ENCODE measurements around the gene SPPL2B. TPM values are rescaled to one million over a fixed set of nuclear protein-coding genes. Genes with fewer than 3 reads are reported as not detected.

Gene SPPL2B
- total RNA-seq, 2 experiments from 2014 or later: 106 to 111 TPM

DNA sequence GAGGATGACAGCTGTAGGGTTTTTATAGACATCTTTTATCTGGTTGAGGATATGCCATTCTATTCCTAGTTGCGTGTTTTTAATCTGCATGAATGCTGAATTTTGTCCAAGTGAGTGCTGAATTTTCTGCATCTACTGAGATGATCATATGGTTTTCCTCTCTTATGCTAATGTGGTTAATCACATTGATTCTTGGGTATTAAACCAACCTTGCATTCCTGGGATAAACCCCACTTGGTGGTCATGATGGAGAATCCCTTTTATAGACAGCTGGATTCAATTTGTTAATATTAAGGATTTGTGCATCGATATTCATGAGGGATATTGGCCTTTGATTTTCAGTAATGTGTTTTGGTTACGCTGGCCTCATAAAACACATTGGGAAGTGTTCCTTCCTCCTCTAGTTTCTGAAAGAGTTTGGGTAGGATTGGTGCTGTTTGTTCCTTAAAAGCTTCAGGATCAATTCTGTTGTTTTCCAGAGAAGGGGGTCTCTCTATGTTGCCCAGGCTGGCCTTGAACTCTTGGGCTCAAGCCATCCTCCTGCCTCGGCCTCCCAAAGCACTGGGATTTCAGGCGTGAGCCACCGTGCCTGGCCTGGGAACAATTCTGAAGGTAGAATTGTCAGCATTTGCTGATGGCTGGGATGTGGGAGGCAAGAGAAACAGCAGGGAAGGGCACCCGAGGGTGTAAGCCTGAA is 13.2 kb upstream of the SPPL2B start:
- no peak overlapping the region for H3K27ac Mint-ChIP-seq
- Histone ChIP-seq H3K27me3 (ENCODE audit: control insufficient read depth in 1 of 2, insufficient read depth in 2 of 2, low read length in 2 of 2) (peaks cover 23 to 29% of the 10 kb centered on the region in 2 experiments), H3K9me3 (ENCODE audit: control insufficient read depth in 1 of 2, insufficient read depth in 1 of 2, low read length in 2 of 2) (peaks cover 16 to 26% of the 10 kb centered on the region in 2 experiments), H3K4me3 (ENCODE audit: low read length) (no peak overlapping the region), H3K4me1 (ENCODE audit: insufficient read depth, low read length) (peaks cover 8% of the 10 kb centered on the region), H3K27ac (ENCODE audit: low read depth in 1 of 2, low read length in 2 of 2) (no peak overlapping the region), H3K36me3 (ENCODE audit: insufficient read depth, low read length) (no peaks in the 10 kb centered on the region)
- TF ChIP-seq, protein P1, sequence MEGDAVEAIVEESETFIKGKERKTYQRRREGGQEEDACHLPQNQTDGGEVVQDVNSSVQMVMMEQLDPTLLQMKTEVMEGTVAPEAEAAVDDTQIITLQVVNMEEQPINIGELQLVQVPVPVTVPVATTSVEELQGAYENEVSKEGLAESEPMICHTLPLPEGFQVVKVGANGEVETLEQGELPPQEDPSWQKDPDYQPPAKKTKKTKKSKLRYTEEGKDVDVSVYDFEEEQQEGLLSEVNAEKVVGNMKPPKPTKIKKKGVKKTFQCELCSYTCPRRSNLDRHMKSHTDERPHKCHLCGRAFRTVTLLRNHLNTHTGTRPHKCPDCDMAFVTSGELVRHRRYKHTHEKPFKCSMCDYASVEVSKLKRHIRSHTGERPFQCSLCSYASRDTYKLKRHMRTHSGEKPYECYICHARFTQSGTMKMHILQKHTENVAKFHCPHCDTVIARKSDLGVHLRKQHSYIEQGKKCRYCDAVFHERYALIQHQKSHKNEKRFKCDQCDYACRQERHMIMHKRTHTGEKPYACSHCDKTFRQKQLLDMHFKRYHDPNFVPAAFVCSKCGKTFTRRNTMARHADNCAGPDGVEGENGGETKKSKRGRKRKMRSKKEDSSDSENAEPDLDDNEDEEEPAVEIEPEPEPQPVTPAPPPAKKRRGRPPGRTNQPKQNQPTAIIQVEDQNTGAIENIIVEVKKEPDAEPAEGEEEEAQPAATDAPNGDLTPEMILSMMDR (IDR thresholded peaks at IDR 0.05): no peak
- no peak overlapping the region for H3K4me3 Mint-ChIP-seq
- ATAC-seq (ENCODE audit: poor library complexity) (no peak), DNase-seq (no peak)
- H3K4me1 Mint-ChIP-seq (ENCODE audit: low read depth): no peaks in the 10 kb centered on the region
- H3K36me3 Mint-ChIP-seq (ENCODE audit: low read depth): no peaks in the 10 kb centered on the region
- H3K9me3 Mint-ChIP-seq: peaks cover 6% of the 10 kb centered on the region
- POLR2A ChIA-PET: interaction anchor here (1.3 kb wide), 1 partner anchor 13 kb away, joined by 3 read pairs; the partner anchor contains the start of gene LSM7
- CTCF ChIA-PET: no interaction called here
- H3K27me3 Mint-ChIP-seq: peaks cover 36% of the 10 kb centered on the region
- intact Hi-C loops (cut with DNase I, micrococcal nuclease): loop anchor here in 1 of 2 experiments (5.0 kb wide), 1 partner anchor 38 kb away; no protein-coding TSS in a partner anchor

DNA sequence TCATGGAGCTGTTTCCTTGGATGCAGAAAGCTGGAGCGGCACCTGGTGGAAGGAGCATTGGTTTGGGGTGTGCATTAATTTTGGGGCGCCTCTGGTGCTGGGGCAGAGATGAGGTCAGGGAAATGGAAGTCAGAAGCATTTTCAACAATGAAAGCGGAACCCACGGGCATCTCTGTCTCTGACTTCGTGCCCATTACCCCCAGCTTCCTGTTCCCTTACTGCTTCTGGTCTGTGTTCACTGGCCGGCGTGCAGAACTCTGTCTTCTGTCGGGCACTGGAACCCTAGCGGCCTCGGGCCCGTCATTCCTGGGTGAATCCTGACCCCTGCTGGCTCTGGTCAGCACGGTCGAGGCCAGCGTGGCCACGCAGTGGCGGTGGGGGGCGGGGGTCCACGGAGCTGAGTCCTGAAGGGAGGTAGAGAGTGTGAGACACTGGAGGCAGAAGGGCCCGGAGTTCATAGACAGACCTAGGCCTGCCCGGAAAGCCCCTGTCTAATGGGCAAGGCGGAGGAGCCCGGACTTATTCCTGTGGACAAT is 12.6 kb upstream of the SPPL2B start:
- H3K9me3 ChIP-seq (ENCODE audit: control insufficient read depth in 1 of 2, insufficient read depth in 1 of 2, low read length in 2 of 2): peaks cover 16 to 25% of the 10 kb centered on the region in 2 experiments
- Mint-ChIP-seq H3K9me3 (peaks cover 6% of the 10 kb centered on the region), H3K36me3 (ENCODE audit: low read depth) (no peaks in the 10 kb centered on the region), H3K27ac (no peak overlapping the region), H3K4me3 (no peak overlapping the region), H3K27me3 (peaks cover 30% of the 10 kb centered on the region), H3K4me1 (ENCODE audit: low read depth) (no peaks in the 10 kb centered on the region)
- no peak for ATAC-seq (ENCODE audit: poor library complexity)
- ChIA-PET CTCF (no interaction called here), POLR2A (interaction anchor here (1.3 kb wide), 1 partner anchor 12 kb away, joined by 3 read pairs; the partner anchor contains the start of gene LSM7)
- H3K4me1 ChIP-seq (ENCODE audit: insufficient read depth, low read length): peaks cover 8% of the 10 kb centered on the region
- intact Hi-C loops (cut with DNase I, micrococcal nuclease): loop anchor here in 1 of 2 experiments (2.0 to 5.0 kb wide), 2 partner anchors 39 to 159 kb away; no protein-coding TSS in a partner anchor
- TF ChIP-seq, protein P1 (IDR thresholded peaks at IDR 0.05): peak; percentile 4
- peaks cover 21 to 23% of the 10 kb centered on the region in 2 experiments for H3K27me3 ChIP-seq (ENCODE audit: control insufficient read depth in 1 of 2, insufficient read depth in 2 of 2, low read length in 2 of 2)
- peaks cover under 1% of the 10 kb centered on the region for H3K36me3 ChIP-seq (ENCODE audit: insufficient read depth, low read length)
- peak in 4 of 14 experiments; percentile 31 to 68 (median 48) for DNase-seq
- H3K27ac ChIP-seq (ENCODE audit: low read depth in 1 of 2, low read length in 2 of 2): no peak overlapping the region
- H3K4me3 ChIP-seq (ENCODE audit: low read length): no peak overlapping the region

DNA sequence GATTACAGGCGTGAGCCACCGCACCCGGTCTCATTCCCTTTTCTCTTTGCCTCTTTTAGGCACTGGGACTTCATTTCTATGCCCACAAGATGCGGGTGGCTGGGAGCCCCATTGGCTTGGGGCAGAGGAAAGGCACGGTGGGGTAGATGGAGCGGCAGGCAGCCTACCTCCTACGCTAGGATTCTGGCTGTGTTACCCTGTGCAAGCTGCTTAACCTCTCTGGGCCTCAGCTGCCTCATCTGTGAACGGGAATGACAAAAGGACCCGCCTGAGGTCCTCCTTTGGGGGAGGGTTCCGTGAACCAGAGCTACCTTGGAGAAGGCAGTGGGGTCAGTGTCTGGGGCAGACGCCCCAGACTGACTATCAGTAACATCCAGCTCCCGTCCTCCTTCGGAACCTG is 11.2 kb upstream of the SPPL2B start:
- CTCF ChIA-PET: no interaction called here
- TF ChIP-seq, protein P1 (IDR thresholded peaks at IDR 0.05): no peak
- Histone ChIP-seq H3K9me3 (ENCODE audit: control insufficient read depth in 1 of 2, insufficient read depth in 1 of 2, low read length in 2 of 2) (peaks cover 16 to 23% of the 10 kb centered on the region in 2 experiments), H3K36me3 (ENCODE audit: insufficient read depth, low read length) (peaks cover 12% of the 10 kb centered on the region), H3K27ac (ENCODE audit: low read depth in 1 of 2, low read length in 2 of 2) (no peak overlapping the region), H3K4me1 (ENCODE audit: insufficient read depth, low read length) (peaks cover 8% of the 10 kb centered on the region), H3K27me3 (ENCODE audit: control insufficient read depth in 1 of 2, insufficient read depth in 2 of 2, low read length in 2 of 2) (peaks cover 16 to 18% of the 10 kb centered on the region in 2 experiments), H3K4me3 (ENCODE audit: low read length) (no peak overlapping the region)
- H3K36me3 Mint-ChIP-seq (ENCODE audit: low read depth): no peaks in the 10 kb centered on the region
- peaks cover 25% of the 10 kb centered on the region for H3K27me3 Mint-ChIP-seq
- intact Hi-C loops (cut with DNase I, micrococcal nuclease): loop anchor here in 1 of 2 experiments (2.0 to 5.0 kb wide), 2 partner anchors 40 to 160 kb away; no protein-coding TSS in a partner anchor
- H3K27ac Mint-ChIP-seq: no peak overlapping the region
- H3K9me3 Mint-ChIP-seq: peaks cover 6% of the 10 kb centered on the region
- POLR2A ChIA-PET: no interaction called here
- ATAC-seq (ENCODE audit: poor library complexity) (no peak), DNase-seq (no peak)
- no peaks in the 10 kb centered on the region for H3K4me1 Mint-ChIP-seq (ENCODE audit: low read depth)
- H3K4me3 Mint-ChIP-seq: no peak overlapping the region
